ENCODE data around the gene EMD. TPM values are rescaled to one million over a fixed set of nuclear protein-coding genes. Genes with fewer than 3 reads are reported as not detected.

The EMD gene
- total RNA-seq, 2 experiments from 2014 or later: 164 to 178 TPM

DNA sequence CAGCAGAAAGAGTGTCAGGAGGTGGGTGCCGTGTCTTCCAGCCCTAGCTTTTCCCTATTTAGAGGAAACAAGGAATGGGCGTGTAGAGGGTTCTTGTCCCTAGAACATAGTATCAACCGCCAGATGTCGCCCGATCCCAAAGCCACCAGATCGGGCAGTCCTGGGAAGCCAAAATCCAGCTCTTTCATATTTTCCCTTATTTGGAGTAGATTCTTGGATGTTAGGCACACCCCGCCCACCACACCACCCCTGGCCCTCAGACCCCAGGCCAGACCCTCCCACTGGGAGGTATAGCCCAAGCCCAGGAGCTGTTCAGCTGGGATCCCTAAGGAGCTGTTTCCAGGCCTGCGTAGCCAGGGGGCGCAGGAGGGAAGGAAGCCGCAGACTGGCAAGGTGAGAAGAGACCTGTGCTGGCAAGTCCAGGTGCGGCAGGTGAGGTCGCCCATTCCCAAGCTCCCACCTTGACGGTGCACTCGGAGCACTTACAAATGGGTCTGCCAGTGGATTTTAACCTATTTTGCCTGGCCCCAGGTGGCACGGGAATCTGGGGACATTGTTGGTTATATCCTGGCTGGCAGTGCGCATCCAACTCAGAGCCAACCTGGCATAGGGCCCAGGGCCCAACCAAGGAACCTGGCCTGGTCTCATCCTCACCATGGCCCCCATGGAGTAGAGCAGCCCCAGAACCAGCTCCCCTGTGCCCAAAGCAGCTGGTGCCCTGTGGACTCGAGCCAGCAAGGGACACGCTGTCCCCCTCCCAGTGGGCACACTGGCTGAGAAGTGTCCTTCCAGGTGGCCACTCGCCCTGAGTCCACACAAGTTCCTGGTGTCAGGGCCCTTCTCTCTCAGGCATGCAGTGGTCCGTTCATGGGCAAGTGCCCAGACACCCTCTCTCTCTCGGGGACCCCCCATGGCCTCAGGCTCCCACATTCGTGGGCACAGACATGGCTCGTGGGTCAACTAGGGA, 5.5 kb upstream of the EMD start:
- peaks cover 56% of the 10 kb centered on the region for H3K4me1 ChIP-seq (ENCODE audit: insufficient read depth, low read length)
- no peaks in the 10 kb centered on the region for H3K27me3 ChIP-seq (ENCODE audit: control insufficient read depth in 1 of 2, insufficient read depth in 2 of 2, low read length in 2 of 2)
- ATAC-seq (ENCODE audit: poor library complexity) (no peak), DNase-seq (peak in 4 of 14 experiments; percentile 25 to 65 (median 58))
- H3K9me3 Mint-ChIP-seq: no peaks in the 10 kb centered on the region
- intact Hi-C loops (cut with DNase I, micrococcal nuclease): loop anchor here (2.0 to 10.0 kb wide), 4 partner anchors 46 to 359 kb away; partner anchors contain the start of genes IRAK1 (in 1 of the 2) and MECP2 (in 1 of the 2)
- H3K27me3 Mint-ChIP-seq: no peaks in the 10 kb centered on the region
- H3K27ac Mint-ChIP-seq: peak overlapping the region; percentile 71
- H3K4me3 Mint-ChIP-seq: peak overlapping the region; percentile 83
- peak overlapping the region; percentile 24 for H3K4me3 ChIP-seq (ENCODE audit: low read length)
- H3K27ac ChIP-seq (ENCODE audit: low read depth in 1 of 2, low read length in 2 of 2): no peak overlapping the region
- no peaks in the 10 kb centered on the region for H3K36me3 ChIP-seq (ENCODE audit: insufficient read depth, low read length)
- H3K36me3 Mint-ChIP-seq (ENCODE audit: low read depth): peaks cover 14% of the 10 kb centered on the region
- TF ChIP-seq CTCF (IDR thresholded peaks at IDR 0.05): peak; percentile 45
- H3K4me1 Mint-ChIP-seq (ENCODE audit: low read depth): peaks cover 13% of the 10 kb centered on the region
- no peaks in the 10 kb centered on the region for H3K9me3 ChIP-seq (ENCODE audit: control insufficient read depth in 1 of 2, insufficient read depth in 1 of 2, low read length in 2 of 2)
- ChIA-PET CTCF (interaction anchor here (0.7 to 2.1 kb wide), 4 partner anchors 26 to 161 kb away, joined by 3 to 7 read pairs (median 3); partner anchors contain the start of genes ATP6AP1 and SLC10A3), POLR2A (interaction anchor here (0.6 to 2.1 kb wide), 6 partner anchors 8 to 143 kb away, joined by 3 to 8 read pairs (median 4); partner anchors contain the start of genes RPL10 and SLC10A3)

- Histone ChIP-seq H3K4me3 (ENCODE audit: low read length) (peak within 1 kb of the TSS; percentile 24), H3K4me1 (ENCODE audit: insufficient read depth, low read length) (peaks cover 56% of the 10 kb centered on the region), H3K36me3 (ENCODE audit: insufficient read depth, low read length) (no peaks in the 10 kb centered on the region), H3K27me3 (ENCODE audit: control insufficient read depth in 1 of 2, insufficient read depth in 2 of 2, low read length in 2 of 2) (no peaks in the 10 kb centered on the region), H3K27ac (ENCODE audit: low read depth in 1 of 2, low read length in 2 of 2) (no peak within 1 kb of the TSS), H3K9me3 (ENCODE audit: control insufficient read depth in 1 of 2, insufficient read depth in 1 of 2, low read length in 2 of 2) (no peaks in the 10 kb centered on the region)
- no peak for TF ChIP-seq CTCF (IDR thresholded peaks at IDR 0.05)
- intact Hi-C loops (cut with DNase I, micrococcal nuclease): loop anchor here (5.0 to 10.0 kb wide), 3 partner anchors 47 to 360 kb away; partner anchors contain the start of genes IRAK1 (in 1 of the 2) and MECP2 (in 1 of the 2)
- peaks cover 13% of the 10 kb centered on the region for H3K4me1 Mint-ChIP-seq (ENCODE audit: low read depth)
- peak within 1 kb of the TSS; percentile 71 for H3K27ac Mint-ChIP-seq
- ATAC-seq (ENCODE audit: poor library complexity): no peak
- H3K9me3 Mint-ChIP-seq: no peaks in the 10 kb centered on the region
- no peaks in the 10 kb centered on the region for H3K27me3 Mint-ChIP-seq
- peak within 1 kb of the TSS; percentile 83 for H3K4me3 Mint-ChIP-seq
- ChIA-PET CTCF (interaction anchor here (2.1 kb wide), 1 partner anchor 54 kb away, joined by 7 read pairs; the partner anchor contains the start of gene ATP6AP1), POLR2A (interaction anchor here (1.1 to 2.1 kb wide), 4 partner anchors 23 to 142 kb away, joined by 3 to 8 read pairs (median 4); partner anchors contain the start of gene RPL10)
- peak in 4 of 14 experiments; percentile 32 to 65 (median 52) for DNase-seq
- H3K36me3 Mint-ChIP-seq (ENCODE audit: low read depth): peaks cover 12% of the 10 kb centered on the region
Observed at GRCh38 chrX:154374313-154375155, 4.6 kb upstream of the EMD start, which contains the start of gene FLNA. Gene FLNA, minus strand, starts transcription at chrX:154374634. Its CDS starts 3,389 bp downstream, at chrX:154371245.

DNA sequence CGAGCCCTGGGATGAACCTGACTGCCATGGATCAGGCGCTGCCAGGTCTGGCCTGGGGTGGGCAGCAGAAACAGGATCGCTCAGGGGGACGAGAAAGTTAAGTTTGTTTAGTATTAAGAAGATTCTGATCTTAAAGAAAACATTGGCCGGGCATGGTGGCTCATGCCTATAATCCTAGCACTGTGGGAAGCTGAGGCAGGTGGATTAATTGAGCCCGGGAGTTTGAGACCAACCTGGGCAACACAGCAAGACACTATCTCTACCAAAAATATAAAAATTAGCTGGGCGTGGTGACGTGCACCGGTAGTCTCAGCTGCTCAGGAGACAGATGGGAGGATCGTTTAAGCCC, 4.0 kb upstream of the EMD start:
- no peak overlapping the region for H3K4me3 Mint-ChIP-seq
- no peaks in the 10 kb centered on the region for H3K27me3 ChIP-seq (ENCODE audit: control insufficient read depth in 1 of 2, insufficient read depth in 2 of 2, low read length in 2 of 2)
- no peak for ATAC-seq (ENCODE audit: poor library complexity)
- H3K27ac ChIP-seq (ENCODE audit: low read depth in 1 of 2, low read length in 2 of 2): no peak overlapping the region
- H3K9me3 ChIP-seq (ENCODE audit: control insufficient read depth in 1 of 2, insufficient read depth in 1 of 2, low read length in 2 of 2): no peaks in the 10 kb centered on the region
- H3K4me1 ChIP-seq (ENCODE audit: insufficient read depth, low read length): peaks cover 62% of the 10 kb centered on the region
- no peak for TF ChIP-seq CTCF (IDR thresholded peaks at IDR 0.05)
- H3K27ac Mint-ChIP-seq: no peak overlapping the region
- no peak for DNase-seq
- H3K9me3 Mint-ChIP-seq: no peaks in the 10 kb centered on the region
- CTCF ChIA-PET: no interaction called here
- peaks cover 12% of the 10 kb centered on the region for H3K36me3 Mint-ChIP-seq (ENCODE audit: low read depth)
- POLR2A ChIA-PET: interaction anchor here (1.2 kb wide), 1 partner anchor 45 kb away, joined by 3 read pairs; no protein-coding TSS in a partner anchor
- H3K4me1 Mint-ChIP-seq (ENCODE audit: low read depth): peaks cover 13% of the 10 kb centered on the region
- H3K4me3 ChIP-seq (ENCODE audit: low read length): no peak overlapping the region
- H3K36me3 ChIP-seq (ENCODE audit: insufficient read depth, low read length): peaks cover 2% of the 10 kb centered on the region
- intact Hi-C loops (cut with DNase I, micrococcal nuclease): loop anchor here in 1 of 2 experiments (10.0 kb wide), 1 partner anchor 360 kb away; the partner anchor contains the start of gene IRAK1
- no peaks in the 10 kb centered on the region for H3K27me3 Mint-ChIP-seq

All from CD4-positive, alpha-beta T cell (primary cell).